ENCODE results near the gene KLHL29.

KLHL29 gene

DNA sequence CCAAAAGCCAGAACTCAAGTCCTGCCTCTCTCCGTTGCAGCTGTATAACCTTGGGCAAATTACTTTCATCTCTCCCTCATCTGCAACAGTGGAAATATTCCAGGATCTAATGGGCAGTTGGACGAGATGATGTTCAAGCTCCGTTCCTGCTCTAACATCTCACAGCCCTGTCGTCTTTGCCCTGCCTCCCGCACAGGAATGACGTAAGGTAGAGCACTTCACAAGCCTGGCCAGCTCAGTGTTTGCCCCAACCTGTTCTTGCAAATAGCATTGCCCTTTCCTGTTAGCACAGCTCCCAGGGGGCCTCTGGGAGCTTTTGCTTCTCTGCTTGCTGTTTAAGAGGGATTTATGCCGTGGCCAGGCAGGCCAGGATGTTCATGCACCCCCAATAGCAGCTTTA lies 107.9 kb downstream of the KLHL29 start:
- TF ChIP-seq CTCF (IDR thresholded peaks at IDR 0.05; ENCODE audit: low read length, missing control alignments), result no peak
- H3K4me3 ChIP-seq (replicated peaks; ENCODE audit: low read depth, low read length), result no peak overlapping the region
- no peak for DNase-seq (ENCODE audit: low read depth)

DNA sequence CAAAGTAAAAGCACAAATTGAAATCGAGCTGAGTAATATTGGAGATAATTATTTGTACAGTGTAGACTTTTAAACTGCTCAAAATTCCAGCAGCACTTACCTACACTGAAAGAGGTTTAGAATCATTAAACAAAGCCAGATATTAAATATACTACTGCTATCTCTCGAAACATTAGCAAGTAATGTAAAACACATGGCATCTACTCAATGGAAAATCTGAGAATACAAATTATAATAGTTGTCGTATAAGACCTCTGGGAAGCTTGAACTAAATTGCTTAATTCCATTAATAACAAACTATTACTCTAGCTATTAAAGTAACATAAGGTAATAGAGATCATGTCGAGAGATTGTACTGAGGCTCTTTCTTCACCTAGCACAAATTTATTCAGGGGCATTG lies 108.9 kb downstream of the KLHL29 start:
- no peak for TF ChIP-seq CTCF (IDR thresholded peaks at IDR 0.05; ENCODE audit: low read length, missing control alignments)
- DNase-seq (ENCODE audit: low read depth), result no peak
- no peak overlapping the region for H3K4me3 ChIP-seq (replicated peaks; ENCODE audit: low read depth, low read length)

GRCh38 chr2:23494286-23494685 lies 109.3 kb downstream of the KLHL29 start:
- DNase-seq (ENCODE audit: low read depth), result no peak
- no peak overlapping the region for H3K4me3 ChIP-seq (replicated peaks; ENCODE audit: low read depth, low read length)
- no peak for TF ChIP-seq CTCF (IDR thresholded peaks at IDR 0.05; ENCODE audit: low read length, missing control alignments)

DNA sequence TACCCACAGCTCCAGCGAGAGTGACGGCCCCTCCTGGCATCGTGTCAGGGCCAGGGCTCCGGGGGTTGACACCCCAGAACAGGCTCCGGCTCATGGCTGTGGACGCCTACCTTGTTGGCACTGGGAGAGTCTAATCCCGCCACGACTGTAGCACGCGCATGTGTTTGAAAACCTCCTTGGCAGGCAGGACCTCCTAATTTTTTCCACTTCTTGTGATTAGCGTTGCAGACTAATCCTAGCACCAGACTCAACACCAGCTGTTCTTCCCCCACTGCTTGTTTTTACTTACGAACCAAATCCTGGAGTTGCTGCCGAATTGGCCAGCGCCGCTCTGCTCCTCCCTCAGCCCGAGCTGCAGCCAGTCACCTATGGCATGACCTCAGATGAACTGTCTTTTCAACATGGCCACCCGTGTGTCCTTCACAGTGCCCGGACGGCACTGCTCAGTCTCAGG lies 110.7 kb downstream of the KLHL29 start:
- H3K4me3 ChIP-seq (replicated peaks; ENCODE audit: low read depth, low read length), result no peak overlapping the region
- DNase-seq (ENCODE audit: low read depth), result no peak
- no peak for TF ChIP-seq CTCF (IDR thresholded peaks at IDR 0.05; ENCODE audit: low read length, missing control alignments)

- H3K4me3 ChIP-seq (replicated peaks; ENCODE audit: low read depth, low read length), result no peak overlapping the region
- DNase-seq (ENCODE audit: low read depth), result no peak
- TF ChIP-seq CTCF (IDR thresholded peaks at IDR 0.05; ENCODE audit: low read length, missing control alignments), result no peak
These were observed 111.5 kb downstream of the KLHL29 start for GRCh38 chr2:23496456-23496855.

- no peak overlapping the region for H3K4me3 ChIP-seq (replicated peaks; ENCODE audit: low read depth, low read length)
- peak; percentile 44 for DNase-seq (ENCODE audit: low read depth)
- no peak for TF ChIP-seq CTCF (IDR thresholded peaks at IDR 0.05; ENCODE audit: low read length, missing control alignments)
These were observed 112.1 kb downstream of the KLHL29 start for GRCh38 chr2:23497063-23497462.

GRCh38 chr2:23497536-23497935 lies 112.6 kb downstream of the KLHL29 start:
- no peak for DNase-seq (ENCODE audit: low read depth)
- no peak overlapping the region for H3K4me3 ChIP-seq (replicated peaks; ENCODE audit: low read depth, low read length)
- no peak for TF ChIP-seq CTCF (IDR thresholded peaks at IDR 0.05; ENCODE audit: low read length, missing control alignments)

Measured in fibroblast of pulmonary artery (primary cell).